K562 (cell line): ENCODE data around the gene NOD2. TPM values are rescaled to one million over a fixed set of nuclear protein-coding genes. Genes with fewer than 3 reads are reported as not detected.

Source experiments
- ATAC-seq: fragments of 200-7000 bp; cut with Tn5 transposase; 3 replicates; pipeline ENCODE4 v1.9.1; 2020; ENCODE audit warnings: moderate library complexity
- BruUV-seq: library from RNA; stranded (reverse); fragments of 400-500 nt; replicated peaks from 2 replicates; lab custom pipeline; 2021; lab: Mats Ljungman, UMichigan
- CTCF ChIA-PET: fragments of 300-600 bp; formaldehyde crosslinking; extraction: SDS; loops from one replicate; lab custom pipeline; 2021; ENCODE audit warnings: low intra/inter-chr PET ratio; lab: Yijun Ruan, JAX
- POLR2A ChIA-PET: fragments of 300-600, 350-650 bp; sonication (Branson Sonifier 250); formaldehyde crosslinking; extraction: SDS; loops from one replicate; lab custom pipeline; 2021; ENCODE audit warnings: antibody characterized with exemption, inconsistent platforms; lab: Yijun Ruan, JAX
- DNase-seq, 4 experiments: peaks; one replicate each; pipeline versions ENCODE4 v3.0.0 to v3.0.0-alpha.2; 2011 to 2018; ENCODE audit warnings: low spot score in 3 of 4, mixed read lengths in 3 of 4; ENCODE audit errors: extremely low read depth in 1 of 4
- FAIRE-seq: peaks from 2 replicates; lab custom pipeline; 2011; peaks lifted over from hg19 to GRCh38; lab: Jason Lieb, UNC
- H2AFZ ChIP-seq: 2 replicates; pipeline ENCODE4 v1.6.0; 2011; ENCODE audit warnings: low read depth, low read length, control low read depth, inconsistent platforms
- H3K27ac ChIP-seq: fragments of 200-600 bp; 3 replicates; pipeline ENCODE4 v1.8.0; 2011; ENCODE audit warnings: low read depth, mild to moderate bottlenecking, control low read depth, inconsistent platforms, low read length, moderate library complexity, mixed read lengths; ENCODE audit errors: extremely low read depth
- H3K27me3 ChIP-seq, 2 experiments: fragments of 300-600 bp in 1 of 2; 2 replicates in 1 of 2; 3 replicates in 1 of 2; pipeline versions ENCODE4 v1.6.0 to v1.8.0; 2011; ENCODE audit warnings: inconsistent platforms in 2 of 2, low read length in 2 of 2, mild to moderate bottlenecking in 1 of 2, mixed read lengths in 1 of 2, moderate library complexity in 1 of 2; ENCODE audit not compliant: control insufficient read depth in 2 of 2, insufficient read depth in 2 of 2
- H3K36me3 ChIP-seq: fragments of 300-600 bp; 3 replicates; pipeline ENCODE4 v1.8.0; 2011; ENCODE audit warnings: mild to moderate bottlenecking, low read length, inconsistent platforms; ENCODE audit not compliant: control insufficient read depth, insufficient read depth
- H3K4me1 ChIP-seq, 2 experiments: fragments of 200-600 bp in 1 of 2; replicated peaks in 1 of 2; 2 replicates in 1 of 2; 3 replicates in 1 of 2; pipeline versions ENCODE4 v1.5.1 to v1.8.0; 2011; ENCODE audit warnings: inconsistent platforms in 2 of 2, low read length in 2 of 2, mild to moderate bottlenecking in 1 of 2, mixed read lengths in 1 of 2, moderate library complexity in 1 of 2; ENCODE audit not compliant: control insufficient read depth in 2 of 2, insufficient read depth in 2 of 2
- H3K4me2 ChIP-seq: 2 replicates; pipeline ENCODE4 v1.6.1; 2011; ENCODE audit warnings: low read length, control low read depth, inconsistent platforms, mixed read lengths; ENCODE audit not compliant: insufficient read depth
- H3K4me3 ChIP-seq: fragments of 200-600 bp; sonication (generic), shearing (Covaris generic); 2 replicates; pipeline ENCODE4 v1.5.1; 2016; ENCODE audit warnings: control low read depth, inconsistent platforms
- H3K79me2 ChIP-seq: fragments of 200-600 bp; 3 replicates; pipeline ENCODE4 v1.8.0; 2011; ENCODE audit warnings: low read length, inconsistent platforms; ENCODE audit not compliant: control insufficient read depth, insufficient read depth
- H3K9ac ChIP-seq, 2 experiments: 2 replicates each; pipeline versions ENCODE4 v1.6.0 to v1.6.1; 2011; ENCODE audit warnings: low read depth in 2 of 2, low read length in 2 of 2, control low read depth in 1 of 2, inconsistent platforms in 1 of 2, mild to moderate bottlenecking in 1 of 2, mixed read lengths in 1 of 2; ENCODE audit not compliant: insufficient read depth in 1 of 2
- H3K9me1 ChIP-seq: one replicate; pipeline ENCODE4 v1.6.0; 2011; ENCODE audit warnings: inconsistent platforms, mild to moderate bottlenecking, low read length, moderate library complexity; ENCODE audit not compliant: control insufficient read depth, insufficient read depth
- H3K9me3 ChIP-seq: replicated peaks from 2 replicates; pipeline ENCODE4 v1.5.1; 2011; ENCODE audit warnings: low read depth, low read length, inconsistent platforms; ENCODE audit not compliant: control insufficient read depth, insufficient read depth
- H4K20me1 ChIP-seq: replicated peaks from 2 replicates; pipeline ENCODE4 v1.6.1; 2011; ENCODE audit warnings: low read length, inconsistent platforms, mixed read lengths; ENCODE audit not compliant: control insufficient read depth, insufficient read depth
- CHD2 ChIP-seq: IDR thresholded peaks from 2 replicates; pipeline ENCODE4 v1.6.1; 2011; ENCODE audit warnings: low read depth, low read length
- CHD7 ChIP-seq: fragments of 200-600 bp; sonication (generic); IDR thresholded peaks from one replicate; pipeline ENCODE4 v1.6.1; 2012; ENCODE audit warnings: mild to moderate bottlenecking, low read depth, low read length, inconsistent platforms
- LARP7 ChIP-seq: fragments of 450-650 bp; IDR thresholded peaks from 2 replicates; pipeline ENCODE4 v1.6.1; 2016
- PCBP2 ChIP-seq: fragments of 200-400 bp; formaldehyde crosslinking; IDR thresholded peaks from 2 replicates; pipeline ENCODE4 v1.6.1; 2018; ENCODE audit warnings: low read length, low read depth, mild to moderate bottlenecking, moderate library complexity; ENCODE audit not compliant: poor library complexity, severe bottlenecking
- SMARCE1 ChIP-seq: fragments of 450-650 bp; IDR thresholded peaks from 2 replicates; pipeline ENCODE4 v1.7.1; 2016; ENCODE audit warnings: mild to moderate bottlenecking
- ZNF232 ChIP-seq: sonication (generic); formaldehyde crosslinking; IDR thresholded peaks from 2 replicates; pipeline ENCODE4 v1.8.0; 2022; ENCODE audit warnings: mild to moderate bottlenecking, missing genetic modification reagents
- WGBS: fragments of 100-300 bp; shearing (Covaris generic); methylation state at CpG from one replicate; pipeline ENCODE4 v1.1.6; 2016; ENCODE audit warnings: low coverage, mixed read lengths; ENCODE audit not compliant: insufficient coverage; ENCODE audit errors: missing lambda C conversion rate; 5-methylcytosine and 5-hydroxymethylcytosine counted together
- in situ Hi-C: fragments of 300-500 bp; cut with MboI; formaldehyde crosslinking; loops from 4 replicates; pipeline ENCODE4 v1.15.0; 2018; ENCODE audit warnings: inconsistent platforms, mixed read lengths
- intact Hi-C: fragments of 100-400 bp; cut with micrococcal nuclease; formaldehyde crosslinking; loops from 2 replicates; pipeline ENCODE4 v1.14.2; 2022
- polyA plus RNA-seq, 8 experiments: library from polyadenylated mRNA; depleted of rRNA in 4 of 8; stranded (reverse) in 5 of 8; unstranded in 3 of 8; fragments of >200 nt; fragmentation: Nextera tagmentation in 2 of 8; fragmentation: Illumina TruSeq in 1 of 8; extraction: Ambion mirVana in 2 of 8; extraction: Trizol in 1 of 8; gene quantifications; 2 replicates each; pipeline versions ENCODE4 v1.2.1 to v1.2.3, GENCODE V29; 2011 to 2014; ENCODE audit warnings: inconsistent platforms in 1 of 8, missing spikeins in 1 of 8
- total RNA-seq, 7 experiments: library from RNA; depleted of rRNA in 6 of 7; stranded (reverse); fragments of >200 nt in 6 of 7; fragmentation: Illumina TruSeq in 2 of 7; extraction: Trizol in 2 of 7; gene quantifications; 2 replicates each; pipeline versions ENCODE4 v1.2.1 to v1.2.3, GENCODE V29; 2011 to 2021; ENCODE audit warnings: low replicate concordance in 1 of 7

The NOD2 gene
- total and polyA plus RNA-seq, 9 of the 15 experiments (the other 6 are each of a cell fraction or from before 2014, with no cell fraction given): 0.04 TPM; not detected in 8

DNA sequence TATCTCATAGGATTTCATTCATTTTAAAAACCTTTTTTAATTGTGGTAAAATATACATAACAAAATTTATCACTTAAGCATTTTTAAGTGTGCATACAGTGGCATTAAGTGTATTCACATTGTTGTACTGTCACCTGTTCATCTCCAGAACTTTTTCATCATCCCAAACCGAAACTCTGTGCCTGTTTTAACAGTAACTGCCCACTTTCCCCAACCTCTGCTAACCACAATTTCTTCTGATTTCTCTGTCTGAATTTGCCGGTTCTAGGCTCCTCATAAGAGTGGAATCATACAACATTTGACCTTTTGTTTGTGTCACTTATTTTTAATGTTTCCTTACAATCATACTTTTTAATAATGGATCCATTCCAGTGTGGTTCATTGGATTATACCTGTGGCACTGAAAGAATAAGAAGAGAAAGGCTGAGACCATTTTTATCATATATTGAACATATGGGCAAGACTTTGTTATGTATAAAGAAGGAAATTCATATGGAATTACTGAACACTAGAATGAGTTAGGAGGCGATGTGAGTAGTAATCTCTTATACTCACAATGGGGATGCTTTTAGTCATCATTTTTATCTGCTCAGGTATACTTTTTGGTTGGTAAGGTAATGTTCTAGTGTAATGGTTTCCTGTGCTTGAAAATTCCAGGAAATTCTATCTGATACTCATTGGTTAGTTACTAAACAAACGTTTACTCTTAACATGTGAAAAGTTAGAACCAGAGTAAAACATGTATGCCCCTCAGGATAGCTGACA is 59.2 kb downstream of the NOD2 start:
- no peak overlapping the region for H3K27ac ChIP-seq
- H3K79me2 ChIP-seq: no peaks in the 10 kb centered on the region
- no peak overlapping the region for H3K4me2 ChIP-seq
- no peak overlapping the region for H3K9ac ChIP-seq
- WGBS: 32% methylated on average over 4 of the region's 4 CpGs
- no peaks in the 10 kb centered on the region for H3K9me1 ChIP-seq
- no TSS peak for BruUV-seq
- ChIA-PET POLR2A (no interaction called here), CTCF (no interaction called here)
- no peaks in the 10 kb centered on the region for H4K20me1 ChIP-seq
- intact Hi-C loops (no loop called here), in situ Hi-C loops (no loop called here)
- no peak for ATAC-seq
- no peak for DNase-seq
- no peaks in the 10 kb centered on the region for H3K36me3 ChIP-seq
- H3K4me3 ChIP-seq: no peak overlapping the region
- H3K27me3 ChIP-seq: no peaks in the 10 kb centered on the region
- no peaks in the 10 kb centered on the region for H3K4me1 ChIP-seq
- FAIRE-seq: no peak
- no peaks in the 10 kb centered on the region for H3K9me3 ChIP-seq
- H2AFZ ChIP-seq: no peak overlapping the region
- TF ChIP-seq CHD2 (no peak), SMARCE1 (no peak), PCBP2 (no peak), CHD7 (no peak), LARP7 (no peak), ZNF232 (CRISPR knock-in tag) (no peak)
